K562 (cell line): ENCODE results near the gene LMBR1L. TPM values are rescaled to one million over a fixed set of nuclear protein-coding genes. Genes with fewer than 3 reads are reported as not detected.

Experiments used
- ATAC-seq: fragments of 200-7000 bp; cut with Tn5 transposase; 3 replicates; pipeline ENCODE4 v1.9.1; 2020; ENCODE audit warnings: moderate library complexity
- BruUV-seq: library from RNA; stranded (reverse); fragments of 400-500 nt; replicated peaks from 2 replicates; lab custom pipeline; 2021; lab: Mats Ljungman, UMichigan
- CTCF ChIA-PET: fragments of 300-600 bp; formaldehyde crosslinking; extraction: SDS; loops from one replicate; lab custom pipeline; 2021; ENCODE audit warnings: low intra/inter-chr PET ratio; lab: Yijun Ruan, JAX
- POLR2A ChIA-PET: fragments of 300-600, 350-650 bp; sonication (Branson Sonifier 250); formaldehyde crosslinking; extraction: SDS; loops from one replicate; lab custom pipeline; 2021; ENCODE audit warnings: antibody characterized with exemption, inconsistent platforms; lab: Yijun Ruan, JAX
- DNase-seq, 4 experiments: peaks; one replicate each; pipeline versions ENCODE4 v3.0.0 to v3.0.0-alpha.2; 2011 to 2018; ENCODE audit warnings: low spot score in 3 of 4, mixed read lengths in 3 of 4; ENCODE audit errors: extremely low read depth in 1 of 4
- FAIRE-seq: peaks from 2 replicates; lab custom pipeline; 2011; peaks lifted over from hg19 to GRCh38; lab: Jason Lieb, UNC
- H2AFZ ChIP-seq: 2 replicates; pipeline ENCODE4 v1.6.0; 2011; ENCODE audit warnings: low read depth, low read length, control low read depth, inconsistent platforms
- H3K27ac ChIP-seq: fragments of 200-600 bp; 3 replicates; pipeline ENCODE4 v1.8.0; 2011; ENCODE audit warnings: low read depth, mild to moderate bottlenecking, control low read depth, inconsistent platforms, low read length, moderate library complexity, mixed read lengths; ENCODE audit errors: extremely low read depth
- H3K27me3 ChIP-seq, 2 experiments: fragments of 300-600 bp in 1 of 2; 2 replicates in 1 of 2; 3 replicates in 1 of 2; pipeline versions ENCODE4 v1.6.0 to v1.8.0; 2011; ENCODE audit warnings: inconsistent platforms in 2 of 2, low read length in 2 of 2, mild to moderate bottlenecking in 1 of 2, mixed read lengths in 1 of 2, moderate library complexity in 1 of 2; ENCODE audit not compliant: control insufficient read depth in 2 of 2, insufficient read depth in 2 of 2
- H3K36me3 ChIP-seq: fragments of 300-600 bp; 3 replicates; pipeline ENCODE4 v1.8.0; 2011; ENCODE audit warnings: mild to moderate bottlenecking, low read length, inconsistent platforms; ENCODE audit not compliant: control insufficient read depth, insufficient read depth
- H3K4me1 ChIP-seq, 2 experiments: fragments of 200-600 bp in 1 of 2; replicated peaks in 1 of 2; 2 replicates in 1 of 2; 3 replicates in 1 of 2; pipeline versions ENCODE4 v1.5.1 to v1.8.0; 2011; ENCODE audit warnings: inconsistent platforms in 2 of 2, low read length in 2 of 2, mild to moderate bottlenecking in 1 of 2, mixed read lengths in 1 of 2, moderate library complexity in 1 of 2; ENCODE audit not compliant: control insufficient read depth in 2 of 2, insufficient read depth in 2 of 2
- H3K4me2 ChIP-seq: 2 replicates; pipeline ENCODE4 v1.6.1; 2011; ENCODE audit warnings: low read length, control low read depth, inconsistent platforms, mixed read lengths; ENCODE audit not compliant: insufficient read depth
- H3K4me3 ChIP-seq: fragments of 200-600 bp; sonication (generic), shearing (Covaris generic); 2 replicates; pipeline ENCODE4 v1.5.1; 2016; ENCODE audit warnings: control low read depth, inconsistent platforms
- H3K79me2 ChIP-seq: fragments of 200-600 bp; 3 replicates; pipeline ENCODE4 v1.8.0; 2011; ENCODE audit warnings: low read length, inconsistent platforms; ENCODE audit not compliant: control insufficient read depth, insufficient read depth
- H3K9ac ChIP-seq, 2 experiments: 2 replicates each; pipeline versions ENCODE4 v1.6.0 to v1.6.1; 2011; ENCODE audit warnings: low read depth in 2 of 2, low read length in 2 of 2, control low read depth in 1 of 2, inconsistent platforms in 1 of 2, mild to moderate bottlenecking in 1 of 2, mixed read lengths in 1 of 2; ENCODE audit not compliant: insufficient read depth in 1 of 2
- H3K9me1 ChIP-seq: one replicate; pipeline ENCODE4 v1.6.0; 2011; ENCODE audit warnings: inconsistent platforms, mild to moderate bottlenecking, low read length, moderate library complexity; ENCODE audit not compliant: control insufficient read depth, insufficient read depth
- H3K9me3 ChIP-seq: replicated peaks from 2 replicates; pipeline ENCODE4 v1.5.1; 2011; ENCODE audit warnings: low read depth, low read length, inconsistent platforms; ENCODE audit not compliant: control insufficient read depth, insufficient read depth
- H4K20me1 ChIP-seq: replicated peaks from 2 replicates; pipeline ENCODE4 v1.6.1; 2011; ENCODE audit warnings: low read length, inconsistent platforms, mixed read lengths; ENCODE audit not compliant: control insufficient read depth, insufficient read depth
- ARID3A ChIP-seq: IDR thresholded peaks from 2 replicates; pipeline ENCODE4 v1.6.1; 2012; ENCODE audit warnings: low read depth, low read length, improper control_type of control experiment, borderline replicate concordance
- CAMTA2 ChIP-seq: fragments of 250-450 bp; sonication (Bioruptor Pico); conservative IDR thresholded peaks from 2 replicates; pipeline ENCODE4 v1.5.1; 2022
- CHD7 ChIP-seq: fragments of 200-600 bp; sonication (generic); IDR thresholded peaks from one replicate; pipeline ENCODE4 v1.6.1; 2012; ENCODE audit warnings: mild to moderate bottlenecking, low read depth, low read length, inconsistent platforms
- HNRNPH1 ChIP-seq: fragments of 200-400 bp; formaldehyde crosslinking; optimal IDR thresholded peaks from 2 replicates; pipeline ENCODE3; 2017; ENCODE audit warnings: low read depth, mild to moderate bottlenecking, low read length, moderate library complexity
- UBTF ChIP-seq, 2 experiments: IDR thresholded peaks; 2 replicates each; pipeline ENCODE4 v1.6.1; 2012; ENCODE audit warnings: improper control_type of control experiment in 2 of 2, low read depth in 2 of 2, low read length in 2 of 2, borderline replicate concordance in 1 of 2
- ZBED1 ChIP-seq: IDR thresholded peaks from 2 replicates; pipeline ENCODE4 v1.6.1; 2014
- WGBS: fragments of 100-300 bp; shearing (Covaris generic); methylation state at CpG from one replicate; pipeline ENCODE4 v1.1.6; 2016; ENCODE audit warnings: low coverage, mixed read lengths; ENCODE audit not compliant: insufficient coverage; ENCODE audit errors: missing lambda C conversion rate; 5-methylcytosine and 5-hydroxymethylcytosine counted together
- in situ Hi-C: fragments of 300-500 bp; cut with MboI; formaldehyde crosslinking; loops from 4 replicates; pipeline ENCODE4 v1.15.0; 2018; ENCODE audit warnings: inconsistent platforms, mixed read lengths
- intact Hi-C: fragments of 100-400 bp; cut with micrococcal nuclease; formaldehyde crosslinking; loops from 2 replicates; pipeline ENCODE4 v1.14.2; 2022
- polyA plus RNA-seq, 8 experiments: library from polyadenylated mRNA; depleted of rRNA in 4 of 8; stranded (reverse) in 5 of 8; unstranded in 3 of 8; fragments of >200 nt; fragmentation: Nextera tagmentation in 2 of 8; fragmentation: Illumina TruSeq in 1 of 8; extraction: Ambion mirVana in 2 of 8; extraction: Trizol in 1 of 8; gene quantifications; 2 replicates each; pipeline versions ENCODE4 v1.2.1 to v1.2.3, GENCODE V29; 2011 to 2014; ENCODE audit warnings: inconsistent platforms in 1 of 8, missing spikeins in 1 of 8
- total RNA-seq, 7 experiments: library from RNA; depleted of rRNA in 6 of 7; stranded (reverse); fragments of >200 nt in 6 of 7; fragmentation: Illumina TruSeq in 2 of 7; extraction: Trizol in 2 of 7; gene quantifications; 2 replicates each; pipeline versions ENCODE4 v1.2.1 to v1.2.3, GENCODE V29; 2011 to 2021; ENCODE audit warnings: low replicate concordance in 1 of 7

The LMBR1L gene
- total and polyA plus RNA-seq, 9 of the 15 experiments (the other 6 are each of a cell fraction or from before 2014, with no cell fraction given), result 2.5 to 57.0 (median 31.1) TPM

- no peak overlapping the region for H3K9ac ChIP-seq
- no peak for FAIRE-seq
- intact Hi-C loops (loop anchor here (10.0 kb wide), 1 partner anchor 127 kb away; the partner anchor contains the start of gene TUBA1C), in situ Hi-C loops (no loop called here)
- ATAC-seq, result no peak
- DNase-seq, result no peak
- H3K79me2 ChIP-seq, result peaks cover 15% of the 10 kb centered on the region
- no peak overlapping the region for H2AFZ ChIP-seq
- no TSS peak for BruUV-seq
- no peak overlapping the region for H3K4me3 ChIP-seq
- peaks cover 9 to 12% of the 10 kb centered on the region in 2 experiments; a peak in 3 of 5 replicates for H3K4me1 ChIP-seq
- H4K20me1 ChIP-seq, result no peaks in the 10 kb centered on the region
- POLR2A ChIA-PET, result interaction anchor here (1.6 to 10.5 kb wide), 2 partner anchors 6 to 129 kb away, joined by 5 to 151 read pairs; partner anchors contain the start of gene TUBA1B
- H3K36me3 ChIP-seq, result no peaks in the 10 kb centered on the region
- no peaks in the 10 kb centered on the region for H3K27me3 ChIP-seq
- no peaks in the 10 kb centered on the region for H3K9me1 ChIP-seq
- 73% methylated on average over 1 of the region's 1 CpG for WGBS
- H3K9me3 ChIP-seq, result no peaks in the 10 kb centered on the region
- CTCF ChIA-PET, result no interaction called here
- H3K4me2 ChIP-seq, result no peak overlapping the region
- no peak overlapping the region for H3K27ac ChIP-seq
- TF ChIP-seq CAMTA2 (CRISPR knock-in tag), result no peak
- no peak for TF ChIP-seq HNRNPH1
- TF ChIP-seq ZBED1, result no peak
- no peak for TF ChIP-seq CHD7
- TF ChIP-seq ARID3A, result no peak
- TF ChIP-seq UBTF (IDR thresholded peaks at IDR 0.05; ENCODE audit: borderline replicate concordance in 1 of 2, low read depth in 2 of 2, low read length in 2 of 2), result no peak
These were observed 26.8 kb upstream of the LMBR1L start for GRCh38 chr12:49137476-49137875.
